Endodermal cell (in vitro differentiated cells): ENCODE measurements around the gene NCMAP. TPM values are rescaled to one million over a fixed set of nuclear protein-coding genes. Genes with fewer than 3 reads are reported as not detected.

Experiments used
- DNase-seq: peaks from one replicate; pipeline ENCODE4 v3.0.0-alpha.2; 2017
- H3K27ac ChIP-seq: 2 replicates; pipeline ENCODE4 v1.5.1; 2013; ENCODE audit warnings: mild to moderate bottlenecking, low read depth, low read length, moderate library complexity
- H3K27me3 ChIP-seq: 2 replicates; pipeline ENCODE4 v1.6.1; 2013; ENCODE audit warnings: mild to moderate bottlenecking, low read length, moderate library complexity; ENCODE audit not compliant: insufficient read depth, control insufficient read depth, poor library complexity, severe bottlenecking
- H3K36me3 ChIP-seq: 2 replicates; pipeline ENCODE4 v1.7.0; 2013; ENCODE audit warnings: mild to moderate bottlenecking, low read length, moderate library complexity; ENCODE audit not compliant: control insufficient read depth, insufficient read depth
- H3K4me1 ChIP-seq: one replicate; pipeline ENCODE4 v1.7.0; 2013; ENCODE audit warnings: low read length; ENCODE audit not compliant: control insufficient read depth, insufficient read depth
- H3K4me3 ChIP-seq: 2 replicates; pipeline ENCODE4 v1.5.1; 2013; ENCODE audit warnings: mild to moderate bottlenecking, low read length, moderate library complexity
- H3K9ac ChIP-seq: 2 replicates; pipeline ENCODE4 v1.6.1; 2013; ENCODE audit warnings: mild to moderate bottlenecking, low read length, moderate library complexity; ENCODE audit not compliant: poor library complexity, severe bottlenecking; ENCODE audit errors: extremely low read depth
- H3K9me3 ChIP-seq: 2 replicates; pipeline ENCODE4 v1.6.1; 2013; ENCODE audit warnings: mild to moderate bottlenecking, low read length, moderate library complexity; ENCODE audit not compliant: control insufficient read depth
- H3K27ac Mint-ChIP-seq: 2 replicates; pipeline ENCODE4 v1.8.0; 2020; ENCODE audit warnings: mixed read lengths
- H3K27me3 Mint-ChIP-seq: 2 replicates; pipeline ENCODE4 v1.8.0; 2021; ENCODE audit warnings: mild to moderate bottlenecking, mixed read lengths; ENCODE audit not compliant: insufficient read depth
- H3K36me3 Mint-ChIP-seq: 2 replicates; pipeline ENCODE4 v1.8.0; 2020; ENCODE audit warnings: low read depth, mixed read lengths
- H3K4me1 Mint-ChIP-seq: 2 replicates; pipeline ENCODE4 v1.8.0; 2020; ENCODE audit warnings: mixed read lengths
- H3K4me3 Mint-ChIP-seq: 2 replicates; pipeline ENCODE4 v1.8.0; 2020; ENCODE audit warnings: mild to moderate bottlenecking, moderate library complexity, mixed read lengths
- H3K9me3 Mint-ChIP-seq: 2 replicates; pipeline ENCODE4 v1.8.0; 2020; ENCODE audit warnings: mild to moderate bottlenecking, mixed read lengths
- WGBS, 2 experiments: methylation state at CpG; one replicate each; pipeline versions ENCODE4 v1.1.5 to v1.1.7; 2013; ENCODE audit warnings: missing lambda C conversion rate in 2 of 2, mixed read lengths in 1 of 2; ENCODE audit not compliant: insufficient coverage in 1 of 2, insufficient read length in 1 of 2; 5-methylcytosine and 5-hydroxymethylcytosine counted together
- long read RNA-seq, 4 experiments: library from polyadenylated mRNA in 2 of 4; library from RNA in 1 of 4; library from capped mRNA in 1 of 4; stranded (forward) in 3 of 4; unstranded in 1 of 4; transcript quantifications; one replicate each; pipeline ENCODE4 v2.0.0, GENCODE V29; 2020 to 2021; ENCODE audit warnings: inconsistent platforms in 1 of 4
- polyA plus RNA-seq, 2 experiments: library from polyadenylated mRNA; stranded (reverse); fragments of 50-300 nt; gene quantifications; one replicate each; pipeline ENCODE4 v1.2.3, GENCODE V29; 2013
- total RNA-seq, 2 donors: library from RNA; stranded (reverse); fragmentation: NEBNext Ultra II Directional in 1 of 2; extraction: Animal tissue kit (Norgen Biotek cat#: 25700) in 1 of 2; gene quantifications; 2 replicates in 1 of 2; 3 replicates in 1 of 2; pipeline ENCODE4 v1.2.1, GENCODE V29; 2021
- TF ChIP-seq, protein P1 (sequence below): fragments of 200-600 bp; sonication (generic); conservative IDR thresholded peaks from 2 replicates; pipeline ENCODE4 v1.5.0; 2021; ENCODE audit warnings: antibody characterized with exemption, mild to moderate bottlenecking

NCMAP gene, protein sequence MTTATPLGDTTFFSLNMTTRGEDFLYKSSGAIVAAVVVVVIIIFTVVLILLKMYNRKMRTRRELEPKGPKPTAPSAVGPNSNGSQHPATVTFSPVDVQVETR
- total RNA-seq: under 1 TPM; 0.15 to 0.42 TPM
- not detected for polyA plus RNA-seq (2013, experiment 1 of 2)
- polyA plus RNA-seq (2013, experiment 2 of 2): not detected
- long read RNA-seq, experiment 1: 0 reads
- long read RNA-seq, experiment 2: 0 reads
- long read RNA-seq, experiment 3: 0 reads
- long read RNA-seq, experiment 4: 0 reads

DNA sequence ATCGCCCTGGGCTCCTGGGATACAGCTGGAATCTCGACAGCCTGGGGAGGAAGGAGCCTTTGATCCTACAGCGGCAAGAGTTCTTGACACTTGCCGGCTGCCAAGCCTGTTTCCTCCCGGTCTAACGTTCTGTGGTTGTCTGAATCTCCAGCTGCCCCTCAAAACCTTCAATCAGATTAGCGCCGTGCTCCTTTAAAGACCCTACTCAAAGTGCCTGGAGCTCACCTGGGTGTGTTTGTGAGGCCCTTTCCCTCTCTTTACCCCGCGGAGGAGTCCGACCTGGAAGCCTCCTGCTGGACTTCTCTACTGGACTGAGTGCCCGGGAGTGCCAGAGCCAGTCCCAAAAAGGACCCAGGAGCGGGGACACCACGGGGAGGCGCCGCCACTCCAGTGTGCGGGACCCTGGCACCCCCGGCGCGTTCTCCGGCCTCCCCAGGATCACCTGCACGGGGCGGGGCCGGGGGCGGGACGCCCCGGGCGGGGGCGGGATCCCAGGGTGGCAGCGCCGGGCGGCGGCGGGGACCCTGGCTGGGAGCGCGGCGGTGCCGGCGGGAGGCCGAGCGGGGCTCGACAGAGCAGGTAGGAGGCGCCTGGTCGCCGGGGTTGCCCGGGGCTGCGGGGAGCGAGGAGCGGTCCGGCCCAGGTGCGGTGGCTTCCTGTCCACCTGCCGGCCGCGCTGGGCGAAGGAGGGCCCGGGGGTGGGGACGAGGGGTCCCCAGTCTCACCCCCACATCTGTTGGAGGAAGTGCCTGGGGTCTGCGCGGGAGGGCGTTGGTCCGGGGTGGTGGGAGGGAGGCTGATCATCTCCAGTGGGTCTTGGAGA lies at the start of gene NCMAP:
TSS of gene NCMAP (plus strand) at position 497 of the 823 bp plus-strand sequence. CDS start 39,344 bp downstream, outside the sequence.
- Histone ChIP-seq H3K27me3 (peaks cover 43% of the 10 kb centered on the region), H3K9ac (no peak within 1 kb of the TSS), H3K4me3 (peak within 1 kb of the TSS; percentile 64), H3K4me1 (no peaks in the 10 kb centered on the region), H3K36me3 (no peaks in the 10 kb centered on the region), H3K27ac (no peak within 1 kb of the TSS), H3K9me3 (no peaks in the 10 kb centered on the region)
- Mint-ChIP-seq H3K4me1 (peaks cover 8% of the 10 kb centered on the region), H3K9me3 (no peaks in the 10 kb centered on the region), H3K27me3 (peaks cover 48% of the 10 kb centered on the region), H3K27ac (no peak within 1 kb of the TSS), H3K4me3 (peak within 1 kb of the TSS; percentile 49), H3K36me3 (no peaks in the 10 kb centered on the region)
- DNase-seq: peak; percentile 79
- WGBS, 2 experiments: 5% methylated on average over 10 to 61 of the region's 61 CpGs
- TF ChIP-seq, protein P1, sequence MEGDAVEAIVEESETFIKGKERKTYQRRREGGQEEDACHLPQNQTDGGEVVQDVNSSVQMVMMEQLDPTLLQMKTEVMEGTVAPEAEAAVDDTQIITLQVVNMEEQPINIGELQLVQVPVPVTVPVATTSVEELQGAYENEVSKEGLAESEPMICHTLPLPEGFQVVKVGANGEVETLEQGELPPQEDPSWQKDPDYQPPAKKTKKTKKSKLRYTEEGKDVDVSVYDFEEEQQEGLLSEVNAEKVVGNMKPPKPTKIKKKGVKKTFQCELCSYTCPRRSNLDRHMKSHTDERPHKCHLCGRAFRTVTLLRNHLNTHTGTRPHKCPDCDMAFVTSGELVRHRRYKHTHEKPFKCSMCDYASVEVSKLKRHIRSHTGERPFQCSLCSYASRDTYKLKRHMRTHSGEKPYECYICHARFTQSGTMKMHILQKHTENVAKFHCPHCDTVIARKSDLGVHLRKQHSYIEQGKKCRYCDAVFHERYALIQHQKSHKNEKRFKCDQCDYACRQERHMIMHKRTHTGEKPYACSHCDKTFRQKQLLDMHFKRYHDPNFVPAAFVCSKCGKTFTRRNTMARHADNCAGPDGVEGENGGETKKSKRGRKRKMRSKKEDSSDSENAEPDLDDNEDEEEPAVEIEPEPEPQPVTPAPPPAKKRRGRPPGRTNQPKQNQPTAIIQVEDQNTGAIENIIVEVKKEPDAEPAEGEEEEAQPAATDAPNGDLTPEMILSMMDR: no peak

DNA sequence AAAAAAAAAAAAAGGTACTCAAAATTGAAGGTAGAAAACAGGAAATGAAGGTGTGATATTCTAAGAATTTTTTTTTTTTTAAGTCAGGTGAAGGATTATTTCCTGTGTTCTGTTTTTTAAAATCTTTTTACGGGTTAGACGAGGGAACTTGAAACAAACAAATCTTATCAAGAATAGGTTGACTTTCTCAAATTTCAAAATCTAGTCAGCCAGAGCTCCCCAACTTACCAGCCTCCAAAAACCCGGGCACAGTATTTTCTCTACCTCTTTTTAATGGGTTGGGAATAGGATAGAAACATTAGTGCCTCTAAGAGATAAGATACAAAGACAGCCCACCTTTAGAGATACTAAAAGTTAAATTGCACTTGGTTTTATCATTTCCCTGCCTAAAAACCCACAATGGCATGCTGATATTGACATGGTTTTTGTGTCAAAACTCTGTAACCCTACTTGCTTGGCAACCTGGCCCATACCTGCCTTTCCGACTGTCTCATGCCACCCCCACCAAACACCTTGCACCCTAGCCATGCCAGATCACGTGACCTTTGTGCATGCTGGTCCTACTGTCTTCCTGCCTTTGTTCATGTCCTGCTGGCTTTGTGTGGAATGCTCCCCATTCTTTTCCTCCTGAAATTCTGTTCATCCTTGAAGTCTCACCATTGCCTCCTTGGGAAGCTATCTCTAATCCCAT lies 49.1 kb upstream of the NCMAP start:
- Mint-ChIP-seq H3K27me3 (no peaks in the 10 kb centered on the region), H3K27ac (peak overlapping the region; percentile 88), H3K4me1 (peaks cover 61% of the 10 kb centered on the region)

DNA sequence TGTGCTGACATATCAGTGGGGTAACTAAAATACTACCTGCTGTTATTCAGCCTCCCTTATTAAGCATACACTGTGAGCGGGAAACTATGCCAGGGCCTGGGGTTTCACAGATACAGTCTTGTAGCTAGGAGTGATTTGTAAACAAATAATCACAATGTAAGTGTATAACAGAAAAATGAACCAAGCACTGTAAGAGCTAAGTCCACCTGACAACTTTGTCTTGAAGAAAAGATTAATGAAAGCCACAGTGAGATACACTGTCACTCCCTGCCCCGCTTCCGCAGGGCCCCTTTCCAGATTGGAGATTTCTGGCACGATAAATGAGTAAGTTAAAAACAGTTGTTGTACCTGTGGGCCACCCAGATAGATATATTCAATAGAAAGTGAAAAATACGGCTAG lies 48.5 kb upstream of the NCMAP start:
- WGBS, 2 experiments: 89 to 91% methylated on average over 4 to 5 of the region's 5 CpGs
- no peak for DNase-seq
- TF ChIP-seq, protein P1: no peak
- H3K4me3 ChIP-seq: peak overlapping the region; percentile 67
- Mint-ChIP-seq H3K4me1 (peaks cover 60% of the 10 kb centered on the region), H3K36me3 (peaks cover 16% of the 10 kb centered on the region), H3K4me3 (no peak overlapping the region), H3K9me3 (no peaks in the 10 kb centered on the region), H3K27me3 (no peaks in the 10 kb centered on the region), H3K27ac (peak overlapping the region; percentile 88)
- H3K9me3 ChIP-seq: peaks cover 8% of the 10 kb centered on the region
- H3K27ac ChIP-seq: no peak overlapping the region
- peak overlapping the region; percentile 42 for H3K9ac ChIP-seq
- H3K27me3 ChIP-seq: no peaks in the 10 kb centered on the region
- H3K4me1 ChIP-seq: peaks cover 20% of the 10 kb centered on the region
- H3K36me3 ChIP-seq: peaks cover 13% of the 10 kb centered on the region

More for the DNA sequence above, 49.1 kb upstream of the NCMAP start:
- peaks cover 20% of the 10 kb centered on the region for H3K4me1 ChIP-seq
- WGBS, 2 experiments: 66 to 74% methylated on average over 2 to 5 of the region's 5 CpGs
- no peaks in the 10 kb centered on the region for H3K9me3 Mint-ChIP-seq
- H3K27ac ChIP-seq: no peak overlapping the region
- no peak overlapping the region for H3K4me3 Mint-ChIP-seq
- peak overlapping the region; percentile 42 for H3K9ac ChIP-seq
- H3K36me3 Mint-ChIP-seq: peaks cover 15% of the 10 kb centered on the region
- H3K36me3 ChIP-seq: peaks cover 13% of the 10 kb centered on the region
- no peaks in the 10 kb centered on the region for H3K27me3 ChIP-seq
- peak; percentile 73 for DNase-seq
- TF ChIP-seq, protein P1: no peak
- peak overlapping the region; percentile 67 for H3K4me3 ChIP-seq
- H3K9me3 ChIP-seq: peaks cover 8% of the 10 kb centered on the region
